Measurements from ENCODE around the gene RBFOX2.
"Not testable (repeated sequence)": the region's sequence is repeated elsewhere in the genome, so short reads cannot be mapped to it uniquely, and the experiment has no call there.

Gene RBFOX2

GRCh38 chr22:36042240-36042639 is 13.6 kb upstream of the RBFOX2 start:
- DNase-seq (ENCODE audit: low read depth): no peak

- no peak for DNase-seq (ENCODE audit: low read depth)
These were observed 10.5 kb upstream of the RBFOX2 start for GRCh38 chr22:36039125-36039524.

- no peak for DNase-seq (ENCODE audit: low read depth)
These were observed 8.6 kb upstream of the RBFOX2 start for GRCh38 chr22:36037102-36037758.

GRCh38 chr22:36036167-36036624 is 7.6 kb upstream of the RBFOX2 start:
- DNase-seq (ENCODE audit: low read depth): no peak

- no peak for DNase-seq (ENCODE audit: low read depth)
These were observed 4.0 kb upstream of the RBFOX2 start for GRCh38 chr22:36032611-36033010.

GRCh38 chr22:36029406-36029755 is 757 bp upstream of the RBFOX2 start:
- DNase-seq (ENCODE audit: low read depth): no peak

GRCh38 chr22:36027935-36028645 is 534 bp downstream of the RBFOX2 start:
- DNase-seq (ENCODE audit: low read depth): no peak

- DNase-seq (ENCODE audit: low read depth): peak; percentile 44
These were observed 1.1 kb downstream of the RBFOX2 start for GRCh38 chr22:36027579-36027934.

- DNase-seq (ENCODE audit: low read depth): peak; percentile 64
These were observed 1.9 kb downstream of the RBFOX2 start for GRCh38 chr22:36026741-36027140.

GRCh38 chr22:36022697-36023096 is 5.9 kb downstream of the RBFOX2 start:
- DNase-seq (ENCODE audit: low read depth): no peak

- DNase-seq (ENCODE audit: low read depth): no peak
These were observed 6.5 kb downstream of the RBFOX2 start for GRCh38 chr22:36022162-36022561.

- DNase-seq (ENCODE audit: low read depth): no peak
These were observed 6.9 kb downstream of the RBFOX2 start for GRCh38 chr22:36021606-36022153.

- DNase-seq (ENCODE audit: low read depth): not testable (repeated sequence)
These were observed 7.8 kb downstream of the RBFOX2 start for GRCh38 chr22:36020865-36021264.

GRCh38 chr22:36017651-36018091 is 11.0 kb downstream of the RBFOX2 start:
- DNase-seq (ENCODE audit: low read depth): no peak

GRCh38 chr22:36016684-36017083 is 11.9 kb downstream of the RBFOX2 start:
- no peak for DNase-seq (ENCODE audit: low read depth)

- no peak for DNase-seq (ENCODE audit: low read depth)
These were observed 12.7 kb downstream of the RBFOX2 start for GRCh38 chr22:36015811-36016529.

- DNase-seq (ENCODE audit: low read depth): no peak
These were observed 13.3 kb downstream of the RBFOX2 start for GRCh38 chr22:36015155-36015810.

- DNase-seq (ENCODE audit: low read depth): no peak
These were observed 14.0 kb downstream of the RBFOX2 start for GRCh38 chr22:36014546-36015074.

GRCh38 chr22:36012332-36012731 is 16.3 kb downstream of the RBFOX2 start:
- DNase-seq (ENCODE audit: low read depth): peak; percentile 54

GRCh38 chr22:36010882-36011281 is 17.7 kb downstream of the RBFOX2 start:
- peak; percentile 92 for DNase-seq (ENCODE audit: low read depth)

GRCh38 chr22:36010090-36010489 is 18.5 kb downstream of the RBFOX2 start:
- no peak for DNase-seq (ENCODE audit: low read depth)

- peak; percentile 62 for DNase-seq (ENCODE audit: low read depth)
These were observed 19.5 kb downstream of the RBFOX2 start for GRCh38 chr22:36009085-36009484.
